ENCODE data around the gene NDFIP1.

Gene NDFIP1

DNA sequence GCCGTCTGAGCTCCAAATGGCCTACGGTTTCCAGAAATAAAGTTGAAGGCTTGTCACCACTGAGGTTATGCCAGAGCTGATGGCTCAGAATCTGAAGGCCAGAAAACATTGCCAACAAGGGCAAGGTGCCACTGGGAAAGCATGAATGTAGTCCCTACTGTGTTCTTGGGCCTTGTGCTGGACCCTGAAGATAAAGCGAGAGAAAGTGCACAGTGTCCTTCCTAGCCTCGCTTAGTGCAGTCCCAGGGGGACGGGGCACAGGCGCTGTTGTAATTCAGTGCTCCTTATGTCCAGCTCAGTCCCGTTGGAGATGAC is 84.5 kb downstream of the NDFIP1 start:
- no peak for DNase-seq

DNA sequence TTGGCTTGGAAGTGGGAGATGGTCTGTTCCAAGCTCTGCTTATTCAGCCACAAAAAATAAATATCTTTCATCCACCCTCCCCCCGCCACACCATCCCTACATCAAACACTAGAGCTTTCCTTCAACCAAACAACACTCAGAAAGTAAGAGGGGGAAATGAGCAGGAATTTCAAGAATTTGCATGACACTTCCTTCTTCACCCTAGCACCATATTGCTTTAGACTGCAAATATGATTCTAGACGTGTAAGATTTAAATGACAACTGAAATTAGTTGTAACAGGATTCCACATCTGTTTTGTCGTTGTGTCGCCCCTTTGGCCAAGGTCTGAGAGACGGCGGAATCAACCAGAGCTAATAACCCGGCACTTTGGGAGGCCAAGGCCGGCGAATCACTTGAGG is 88.5 kb downstream of the NDFIP1 start:
- DNase-seq = no peak

DNA sequence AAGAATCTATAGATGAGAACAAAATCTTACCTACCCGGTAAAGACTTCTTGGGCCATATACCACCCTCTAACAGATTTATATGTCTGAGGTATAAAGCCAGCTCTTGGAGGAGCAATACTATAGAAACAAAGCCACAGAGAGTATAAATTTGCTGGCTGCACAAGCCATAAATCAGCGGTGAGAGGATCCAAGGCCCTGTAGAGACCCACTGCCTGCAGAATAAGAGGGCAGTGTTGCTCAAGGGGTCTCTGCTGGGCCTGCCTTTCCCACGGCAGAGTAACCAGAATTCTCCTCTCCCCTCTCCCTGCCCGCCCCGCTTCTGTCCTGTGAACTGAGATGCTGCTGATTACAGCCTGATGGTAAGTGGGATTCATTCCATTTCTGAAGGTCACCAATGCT is 89.2 kb downstream of the NDFIP1 start:
- no peak for DNase-seq

DNA sequence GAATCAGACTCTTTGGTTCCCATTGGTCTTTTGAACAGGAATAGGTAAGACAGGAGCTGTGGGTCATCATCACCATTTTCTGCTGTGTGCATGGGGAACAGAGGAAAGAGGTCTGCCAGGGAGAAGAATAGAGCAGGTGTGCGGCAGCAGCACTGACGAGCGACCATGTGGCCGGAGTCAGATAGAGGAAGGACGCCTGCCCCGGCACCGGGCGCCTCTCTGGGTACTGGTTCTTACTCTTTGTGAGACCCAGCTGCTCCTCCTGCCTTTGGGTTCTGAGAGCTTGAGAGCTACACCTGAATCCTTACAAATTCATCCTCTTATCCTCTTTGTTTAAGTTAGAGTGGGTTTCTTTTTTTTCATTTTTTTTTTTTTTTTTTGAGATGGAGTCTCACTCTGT is 90.8 kb downstream of the NDFIP1 start:
- DNase-seq = no peak

DNA sequence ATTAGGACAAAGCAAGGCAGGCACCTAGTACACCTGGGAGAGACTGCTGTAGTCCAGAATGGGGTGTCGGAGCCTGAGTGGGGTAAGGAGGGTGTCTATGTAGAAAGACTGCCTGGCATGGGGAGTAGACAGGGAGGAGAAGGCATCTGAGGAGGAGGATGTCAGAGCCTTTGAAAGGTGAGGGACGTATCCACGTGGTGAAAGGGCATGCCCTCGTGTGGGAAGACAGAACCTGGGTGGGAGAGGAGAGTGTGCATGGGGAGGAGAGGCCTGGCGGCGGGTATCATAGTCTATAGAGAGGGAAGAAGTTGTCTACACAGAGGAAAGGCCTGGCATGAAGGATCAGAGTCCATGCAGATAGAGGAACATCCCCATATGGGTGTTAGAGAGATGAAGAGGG is 91.8 kb downstream of the NDFIP1 start:
- no peak for DNase-seq

DNA sequence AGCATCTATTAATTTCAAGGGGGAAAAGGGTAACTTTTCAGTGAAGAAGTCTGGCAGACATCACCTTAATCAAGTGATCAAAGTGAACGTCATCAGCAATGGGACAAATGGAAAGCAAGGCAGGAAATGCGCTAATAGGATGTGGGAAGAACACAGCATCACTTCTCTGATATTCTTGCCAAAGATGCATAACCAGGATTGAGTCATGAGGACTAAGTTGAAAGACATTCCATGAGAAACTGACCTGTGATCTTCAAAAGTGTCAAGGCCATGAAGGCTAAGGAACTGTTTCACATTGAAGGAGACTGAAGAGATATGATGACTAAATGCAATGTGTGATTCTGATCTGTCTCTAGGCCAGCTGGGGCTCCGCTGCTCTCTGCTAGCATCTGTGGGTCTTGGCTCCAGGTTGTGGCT is 92.9 kb downstream of the NDFIP1 start:
- no peak for DNase-seq

DNA sequence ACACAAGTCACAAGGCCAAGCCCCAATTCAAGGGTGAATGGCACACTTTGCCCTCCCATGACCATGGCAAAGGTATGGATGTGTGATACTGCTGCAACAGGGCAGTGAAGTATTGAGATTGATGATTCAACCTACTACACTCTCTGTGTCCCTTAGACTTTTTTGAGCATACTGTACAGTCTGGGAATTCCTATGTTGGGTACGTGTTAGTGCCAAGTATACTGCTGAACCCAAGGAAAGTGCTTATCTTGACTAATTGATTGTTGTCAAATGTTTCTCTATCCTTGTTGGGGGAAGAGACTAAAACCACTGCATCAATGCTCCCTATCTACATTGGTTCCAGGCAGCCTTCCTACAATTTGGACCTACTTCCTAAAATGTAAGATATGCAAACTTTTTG is 93.7 kb downstream of the NDFIP1 start:
- no peak for DNase-seq

Measured in activated CD4-positive, alpha-beta T cell treated with anti-CD3 and anti-CD28 coated beads, Interleukin-2, amount 50 U/mL, for 16 hours (primary cell).